Endothelial cell of umbilical vein (primary cell): ENCODE data around the gene PRIMA1. TPM values are rescaled to one million over a fixed set of nuclear protein-coding genes. Genes with fewer than 3 reads are reported as not detected.

ENCODE experiments used
- BruUV-seq: library from RNA; stranded (reverse); fragments of 400-500 nt; replicated peaks from 2 replicates; lab custom pipeline; 2021; lab: Mats Ljungman, UMichigan
- CTCF ChIA-PET: fragments of 300-600, 350-600 bp; sonication (Branson Sonifier 250); formaldehyde crosslinking; loops from one replicate; lab custom pipeline; 2021; ENCODE audit warnings: antibody characterized with exemption, inconsistent platforms; lab: Charles Lee
- POLR2A ChIA-PET: fragments of 300-600, 350-600 bp; sonication (Branson Sonifier 250); formaldehyde crosslinking; loops from one replicate; lab custom pipeline; 2021; ENCODE audit warnings: antibody characterized with exemption, inconsistent platforms; lab: Charles Lee
- DNase-seq: peaks from one replicate; pipeline ENCODE4 v3.0.0-alpha.2; 2011; ENCODE audit warnings: low read depth, low spot score
- FAIRE-seq: peaks from 2 replicates; lab custom pipeline; 2011; peaks lifted over from hg19 to GRCh38; lab: Jason Lieb, UNC
- H2AFZ ChIP-seq: 2 replicates; pipeline ENCODE4 v1.6.0; 2012; ENCODE audit warnings: low read depth, low read length, control low read depth, inconsistent platforms
- H3K27ac ChIP-seq: 2 replicates; pipeline ENCODE4 v1.5.1; 2011; ENCODE audit warnings: low read depth, mild to moderate bottlenecking, control low read depth, low read length, moderate library complexity; ENCODE audit not compliant: insufficient read depth
- H3K27me3 ChIP-seq, 2 experiments: 2 replicates each; pipeline versions ENCODE4 v1.6.0 to v1.6.1; 2011; ENCODE audit warnings: low read length in 2 of 2, mixed read lengths in 1 of 2; ENCODE audit not compliant: control insufficient read depth in 2 of 2, insufficient read depth in 2 of 2
- H3K36me3 ChIP-seq, 2 experiments: 2 replicates in 1 of 2; 3 replicates in 1 of 2; pipeline ENCODE4 v1.5.1; 2011; ENCODE audit warnings: low read length in 2 of 2, mild to moderate bottlenecking in 1 of 2, moderate library complexity in 1 of 2; ENCODE audit not compliant: control insufficient read depth in 2 of 2, insufficient read depth in 2 of 2; ENCODE audit errors: extremely low read depth in 1 of 2
- H3K4me1 ChIP-seq: 3 replicates; pipeline ENCODE4 v1.5.1; 2011; ENCODE audit warnings: mild to moderate bottlenecking, low read length; ENCODE audit not compliant: control insufficient read depth, insufficient read depth; ENCODE audit errors: extremely low read depth
- H3K4me2 ChIP-seq: 2 replicates; pipeline ENCODE4 v1.6.1; 2011; ENCODE audit warnings: low read length, control low read depth, mixed read lengths; ENCODE audit not compliant: insufficient read depth
- H3K4me3 ChIP-seq, 3 experiments: fragments of 200-600 bp in 1 of 3; sonication (generic), shearing (Covaris generic) in 1 of 3; replicated peaks in 1 of 3; 2 replicates each; pipeline ENCODE4 v1.5.1; 2011 to 2016; ENCODE audit warnings: control low read depth in 3 of 3, low read length in 3 of 3, mild to moderate bottlenecking in 2 of 3, inconsistent platforms in 1 of 3, low read depth in 1 of 3, moderate library complexity in 1 of 3; ENCODE audit not compliant: insufficient read depth in 1 of 3
- H3K79me2 ChIP-seq: 2 replicates; pipeline ENCODE4 v1.6.0; 2012; ENCODE audit warnings: low read length, inconsistent platforms; ENCODE audit not compliant: control insufficient read depth, insufficient read depth
- H3K9ac ChIP-seq: replicated peaks from 2 replicates; pipeline ENCODE3; 2011; ENCODE audit warnings: low read length, control low read depth; ENCODE audit not compliant: insufficient read depth; ENCODE audit errors: extremely low read depth
- H3K9me1 ChIP-seq: replicated peaks from 3 replicates; pipeline ENCODE4 v1.6.0; 2011; ENCODE audit warnings: mild to moderate bottlenecking, low read length; ENCODE audit not compliant: control insufficient read depth, insufficient read depth; ENCODE audit errors: extremely low read depth
- H3K9me3 ChIP-seq: replicated peaks from 2 replicates; pipeline ENCODE4 v1.5.1; 2012; ENCODE audit warnings: low read length, inconsistent platforms; ENCODE audit not compliant: control insufficient read depth, insufficient read depth
- H4K20me1 ChIP-seq: replicated peaks from 2 replicates; pipeline ENCODE3; 2011; ENCODE audit warnings: mild to moderate bottlenecking, low read length; ENCODE audit not compliant: control insufficient read depth, insufficient read depth; ENCODE audit errors: extremely low read depth
- CTCF ChIP-seq, 2 donors: IDR thresholded peaks; 1 replicate in 1 of 2; 2 replicates in 1 of 2; pipeline ENCODE4 v1.5.1; 2011; ENCODE audit warnings: low read length in 2 of 2, mild to moderate bottlenecking in 2 of 2, moderate library complexity in 2 of 2, control low read depth in 1 of 2, inconsistent platforms in 1 of 2, low read depth in 1 of 2; ENCODE audit not compliant: insufficient read depth in 1 of 2; ENCODE audit errors: extremely low read depth in 1 of 2
- EZH2 ChIP-seq: IDR thresholded peaks from 2 replicates; pipeline ENCODE4 v1.6.1; 2012; ENCODE audit warnings: borderline replicate concordance, low read depth, mild to moderate bottlenecking, moderate library complexity, low read length, inconsistent platforms; ENCODE audit not compliant: severe bottlenecking
- FOS ChIP-seq: IDR thresholded peaks from 2 replicates; pipeline ENCODE4 v1.6.1; 2011; ENCODE audit warnings: mild to moderate bottlenecking, low read length, moderate library complexity, borderline replicate concordance; ENCODE audit not compliant: insufficient read depth
- GATA2 ChIP-seq: IDR thresholded peaks from 2 replicates; pipeline ENCODE4 v1.7.0; 2011; ENCODE audit warnings: low read depth, mild to moderate bottlenecking, moderate library complexity, mixed read lengths, low read length; ENCODE audit not compliant: insufficient read length, insufficient read depth
- JUN ChIP-seq: IDR thresholded peaks from 2 replicates; pipeline ENCODE4 v1.6.1; 2011; ENCODE audit warnings: borderline replicate concordance, low read depth; ENCODE audit not compliant: insufficient read length, insufficient read depth
- MAX ChIP-seq: IDR thresholded peaks from 2 replicates; pipeline ENCODE4 v1.6.1; 2011; ENCODE audit not compliant: insufficient read depth, insufficient read length
- MYC ChIP-seq: IDR thresholded peaks from one replicate; pipeline ENCODE4 v1.6.1; 2011; ENCODE audit warnings: mild to moderate bottlenecking, low read depth, low read length
- POLR2A ChIP-seq: IDR thresholded peaks from 2 replicates; pipeline ENCODE4 v1.6.1; 2012; ENCODE audit warnings: low read depth, mild to moderate bottlenecking, control low read depth, low read length
- POLR2AphosphoS5 ChIP-seq: IDR thresholded peaks from 2 replicates; pipeline ENCODE4 v1.6.1; 2012; ENCODE audit warnings: low read depth, mild to moderate bottlenecking, control low read depth, low read length, moderate library complexity; ENCODE audit not compliant: insufficient read depth
- dilution Hi-C: fragments of 300-500 bp; cut with MboI; formaldehyde crosslinking; loops from one replicate; pipeline ENCODE4 v1.15.0; 2019; ENCODE audit warnings: low sequenced_read_pairs; ENCODE audit not compliant: extremely low pct_ligation_motif_present
- intact Hi-C: fragments of 100-400 bp; cut with micrococcal nuclease; formaldehyde crosslinking; loops from one replicate; pipeline ENCODE4 v1.10.0; 2022
- polyA plus RNA-seq, 4 experiments: library from polyadenylated mRNA; depleted of rRNA in 3 of 4; stranded (reverse) in 3 of 4; unstranded in 1 of 4; fragments of >200 nt; gene quantifications; 2 replicates each; pipeline versions ENCODE4 v1.2.1 to v1.2.3, GENCODE V29; 2011 to 2012; ENCODE audit warnings: missing spikeins in 1 of 4
- total RNA-seq: library from RNA; stranded (reverse); gene quantifications from 2 replicates; pipeline ENCODE4 v1.2.3, GENCODE V29; 2021

PRIMA1 gene
- total and polyA plus RNA-seq, 2 donors (not counting 3 experiments of a cell fraction or from before 2014, with no cell fraction given) = not detected

DNA sequence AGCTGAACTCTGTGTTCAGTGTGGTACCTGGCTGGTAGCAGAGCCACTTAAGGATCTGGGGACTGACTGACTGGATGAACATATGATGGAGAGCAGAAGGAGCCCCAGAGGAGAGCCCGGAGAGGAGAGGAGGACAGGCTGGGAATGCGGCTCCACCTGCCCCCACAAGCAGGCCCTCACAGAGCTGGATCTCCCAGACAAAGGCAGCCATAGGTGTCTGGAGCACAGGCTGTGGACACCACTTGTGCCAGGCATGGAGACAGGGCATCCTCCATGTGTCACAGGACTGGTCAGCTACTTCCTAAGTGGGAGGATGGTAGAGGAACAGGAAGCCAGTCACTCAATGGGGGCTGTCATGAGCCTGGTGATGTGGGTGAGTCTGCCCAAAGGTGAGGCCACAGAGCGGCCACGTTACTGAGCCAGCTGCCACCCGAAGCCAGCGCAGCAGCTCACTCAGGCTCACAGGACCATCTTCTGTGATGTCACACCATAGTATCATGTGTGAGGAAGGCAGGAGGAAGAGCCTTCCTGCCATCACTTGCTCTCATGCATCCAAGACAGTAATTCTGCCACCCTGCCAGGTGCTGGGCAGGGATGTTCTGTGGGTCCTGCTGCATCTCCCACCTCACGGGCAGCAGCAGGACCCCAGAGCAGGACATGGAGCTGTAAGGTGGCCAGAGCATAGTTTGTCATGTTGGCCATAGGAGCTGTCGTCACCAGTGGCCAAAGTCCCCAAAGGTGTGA, 72.1 kb downstream of the PRIMA1 start:
- H3K36me3 ChIP-seq = no peaks in the 10 kb centered on the region
- no TSS peak for BruUV-seq
- H3K9me3 ChIP-seq = peaks cover under 1% of the 10 kb centered on the region
- no peak overlapping the region for H2AFZ ChIP-seq
- POLR2A ChIA-PET = no interaction called here
- no peaks in the 10 kb centered on the region for H4K20me1 ChIP-seq
- H3K79me2 ChIP-seq = no peaks in the 10 kb centered on the region
- CTCF ChIA-PET = no interaction called here
- H3K27ac ChIP-seq = no peak overlapping the region
- dilution Hi-C loops = no loop called here
- TF ChIP-seq JUN (no peak), GATA2 (no peak), POLR2AphosphoS5 (no peak), FOS (no peak), POLR2A (no peak), EZH2 (no peak), MAX (no peak), MYC (no peak), CTCF (IDR thresholded peaks at IDR 0.05; ENCODE audit: extremely low read depth in 1 of 2, insufficient read depth in 1 of 2, low read depth in 1 of 2, low read length in 2 of 2) (no peak)
- FAIRE-seq (no peak), DNase-seq (no peak)
- H3K27me3 ChIP-seq = no peaks in the 10 kb centered on the region
- intact Hi-C loops = no loop called here
- no peak overlapping the region for H3K9ac ChIP-seq
- no peak overlapping the region for H3K4me2 ChIP-seq
- H3K4me3 ChIP-seq = no peak overlapping the region
- no peaks in the 10 kb centered on the region for H3K9me1 ChIP-seq
- H3K4me1 ChIP-seq = no peaks in the 10 kb centered on the region
